GM06990 (cell line): ENCODE data around the gene THEMIS.
A peak's percentile ranks its signal among the peaks of the same experiment; 100 is the strongest.

Experiments used
- DNase-seq: peaks from one replicate; pipeline ENCODE4 v3.0.0-alpha.2; 2011; ENCODE audit not compliant: insufficient read length; ENCODE audit errors: extremely low read depth
- H3K27me3 ChIP-seq: replicated peaks from 2 replicates; pipeline ENCODE4 v1.6.0; 2011; ENCODE audit warnings: low read length; ENCODE audit not compliant: control insufficient read depth, insufficient read depth
- H3K36me3 ChIP-seq: 2 replicates; pipeline ENCODE4 v1.5.1; 2011; ENCODE audit warnings: low read length; ENCODE audit not compliant: control insufficient read depth, insufficient read depth
- H3K4me3 ChIP-seq: replicated peaks from 2 replicates; pipeline ENCODE4 v1.5.1; 2011; ENCODE audit warnings: low read depth, mild to moderate bottlenecking, control low read depth, low read length
- CTCF ChIP-seq: IDR thresholded peaks from 2 replicates; pipeline ENCODE4 v1.5.1; 2011; ENCODE audit warnings: low read length, control low read depth, mild to moderate bottlenecking, inconsistent platforms; ENCODE audit not compliant: insufficient read depth, poor library complexity, severe bottlenecking

Gene THEMIS

GRCh38 chr6:127858727-127859391 is 42.0 kb downstream of the THEMIS start:
- no peak for TF ChIP-seq CTCF
- Histone ChIP-seq H3K36me3 (no peaks in the 10 kb centered on the region), H3K4me3 (no peak overlapping the region), H3K27me3 (no peaks in the 10 kb centered on the region)
- DNase-seq = no peak

DNA sequence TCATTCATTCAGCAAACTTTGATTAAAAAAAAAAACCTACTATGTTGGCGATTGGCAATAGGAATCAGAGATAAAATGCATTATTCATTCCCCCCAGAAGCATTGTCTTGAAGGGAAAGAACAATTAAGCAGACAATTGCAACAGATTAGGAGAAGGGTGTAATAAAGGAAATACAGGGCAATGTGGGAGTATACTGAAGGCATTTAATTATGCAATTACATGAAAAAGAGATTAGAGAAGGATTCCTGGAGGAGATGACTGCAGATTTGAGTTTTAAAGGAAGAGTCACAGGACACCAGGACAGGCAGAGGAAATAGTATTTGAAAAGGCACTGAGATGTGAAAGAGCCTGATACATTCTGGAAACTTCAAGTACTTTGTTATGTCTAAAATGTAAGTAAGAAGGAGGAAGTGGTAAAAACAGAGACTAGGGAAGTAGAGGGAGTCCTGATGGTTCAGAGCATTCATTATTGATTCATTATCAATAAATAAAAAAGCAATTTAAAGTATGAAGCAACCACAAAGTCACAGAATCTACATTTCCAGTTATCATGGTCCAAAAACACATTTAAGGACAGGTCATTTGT is 43.7 kb downstream of the THEMIS start:
- no peak for TF ChIP-seq CTCF

DNA sequence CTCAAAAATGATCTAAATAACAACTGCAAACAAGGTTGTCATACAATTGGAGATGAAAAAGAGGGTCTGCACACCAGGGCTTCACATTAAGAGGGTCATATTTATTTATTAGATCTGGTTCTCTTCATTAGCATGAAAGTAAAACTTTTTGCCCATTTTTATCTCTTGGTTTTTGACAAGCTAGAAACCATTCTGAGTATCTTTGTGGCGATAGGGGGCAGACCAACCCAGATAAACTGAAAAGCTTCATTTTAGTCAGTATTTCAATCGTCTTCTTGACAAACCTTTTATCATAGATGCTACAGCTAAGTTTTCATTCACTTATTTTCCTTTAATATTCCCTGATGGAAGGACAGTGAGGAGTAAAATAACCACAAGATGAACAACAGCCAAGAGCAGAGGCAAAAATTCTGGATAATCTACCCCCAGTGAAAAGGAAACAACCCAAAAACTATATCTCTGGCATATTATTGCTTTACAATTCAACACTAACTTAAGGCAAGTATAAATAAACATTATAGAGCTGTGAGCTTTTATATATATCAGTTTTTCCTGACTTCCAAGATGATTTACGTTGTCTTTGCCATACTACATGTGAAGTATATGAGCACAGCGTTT is 45.2 kb downstream of the THEMIS start:
- no peak for DNase-seq
- no peak overlapping the region for H3K4me3 ChIP-seq
- peak; percentile 37 for TF ChIP-seq CTCF
- H3K36me3 ChIP-seq = no peaks in the 10 kb centered on the region
- no peaks in the 10 kb centered on the region for H3K27me3 ChIP-seq

More for the DNA sequence above, 43.7 kb downstream of the THEMIS start:
- Histone ChIP-seq H3K27me3 (no peaks in the 10 kb centered on the region), H3K36me3 (no peaks in the 10 kb centered on the region), H3K4me3 (no peak overlapping the region)
- no peak for DNase-seq

DNA sequence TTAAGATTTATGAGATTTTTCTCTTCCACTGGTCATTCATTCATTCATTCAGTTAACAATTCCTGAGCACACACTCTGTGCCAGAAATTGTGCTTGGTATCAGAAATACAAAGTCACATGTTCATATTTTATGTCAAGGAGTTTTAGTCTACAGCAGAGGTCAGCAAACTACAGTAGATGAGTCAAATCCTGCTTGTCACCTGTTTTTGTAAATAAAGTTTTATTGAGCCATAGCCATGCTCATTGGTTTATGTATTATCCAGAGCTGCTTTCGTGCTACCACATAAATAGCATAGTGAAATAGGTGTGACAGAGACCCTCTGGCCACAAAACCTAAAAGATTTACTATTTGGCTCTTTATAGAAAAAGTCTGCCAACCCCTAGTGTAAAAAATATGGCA is 46.8 kb downstream of the THEMIS start:
- no peak for TF ChIP-seq CTCF
- Histone ChIP-seq H3K4me3 (no peak overlapping the region), H3K36me3 (no peaks in the 10 kb centered on the region), H3K27me3 (no peaks in the 10 kb centered on the region)
- no peak for DNase-seq

- DNase-seq = no peak
- TF ChIP-seq CTCF = no peak
- Histone ChIP-seq H3K27me3 (no peaks in the 10 kb centered on the region), H3K4me3 (no peak overlapping the region), H3K36me3 (no peaks in the 10 kb centered on the region)
These were observed 49.7 kb downstream of the THEMIS start for GRCh38 chr6:127851197-127851596.

DNA sequence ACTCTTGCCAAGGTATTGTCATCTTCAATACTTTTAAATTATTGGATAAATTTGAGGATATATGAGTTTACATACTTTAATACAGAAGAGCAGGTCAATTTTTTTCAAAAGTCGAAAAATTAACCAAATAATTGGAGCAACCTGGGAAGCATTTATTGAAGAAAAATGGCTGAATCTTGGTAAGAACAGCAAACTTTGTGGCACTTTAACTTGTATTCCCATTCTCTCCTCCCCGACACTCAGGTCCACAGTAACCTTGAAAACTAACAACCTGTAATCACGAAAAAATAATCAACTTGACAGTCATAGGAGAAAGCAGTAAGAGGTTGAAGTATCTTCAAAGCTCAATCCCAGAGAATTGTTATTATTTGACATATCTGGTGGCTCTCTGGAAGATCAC is 55.6 kb downstream of the THEMIS start:
- Histone ChIP-seq H3K36me3 (no peaks in the 10 kb centered on the region), H3K27me3 (no peaks in the 10 kb centered on the region), H3K4me3 (no peak overlapping the region)
- no peak for DNase-seq
- TF ChIP-seq CTCF = no peak
